Measurements from ENCODE around the gene CACNB4.

CACNB4 gene

DNA sequence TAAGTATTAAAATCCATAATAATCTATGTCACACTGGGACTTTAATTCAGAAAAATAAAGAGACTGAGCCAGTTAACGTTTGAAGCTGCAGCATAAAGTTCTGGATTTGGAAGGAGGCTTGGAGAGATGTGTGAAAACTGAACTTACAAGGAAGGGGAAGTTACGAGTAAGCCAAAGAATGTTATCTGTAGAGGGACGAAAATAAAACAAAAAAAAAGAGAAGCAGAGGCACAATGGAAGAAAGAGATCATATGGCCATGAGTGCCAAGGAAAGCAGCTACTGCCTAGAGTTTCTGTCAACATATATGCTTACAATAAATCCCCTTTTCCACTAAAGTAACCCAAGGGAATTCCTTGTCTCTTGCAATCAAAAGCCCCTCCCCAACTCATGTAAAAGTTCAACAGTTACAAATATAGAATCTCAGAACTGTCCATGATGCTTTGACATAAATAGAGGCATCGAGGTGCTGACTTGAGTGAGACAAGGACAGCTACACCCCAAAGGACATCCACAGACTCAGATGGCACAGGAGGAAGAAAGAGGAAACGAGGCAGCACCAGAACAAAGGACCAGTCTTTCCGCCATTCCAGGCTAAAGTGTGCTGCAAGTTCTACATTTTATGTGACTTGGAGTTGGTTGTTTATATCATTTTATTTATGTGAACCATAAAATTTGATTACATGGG is 254.5 kb downstream of the CACNB4 start:
- H3K4me3 ChIP-seq, result no peak overlapping the region
- peaks cover 0 to 20% (median 2%) of the 10 kb centered on the region in 4 donors for H3K4me1 ChIP-seq
- TF ChIP-seq, protein P1, sequence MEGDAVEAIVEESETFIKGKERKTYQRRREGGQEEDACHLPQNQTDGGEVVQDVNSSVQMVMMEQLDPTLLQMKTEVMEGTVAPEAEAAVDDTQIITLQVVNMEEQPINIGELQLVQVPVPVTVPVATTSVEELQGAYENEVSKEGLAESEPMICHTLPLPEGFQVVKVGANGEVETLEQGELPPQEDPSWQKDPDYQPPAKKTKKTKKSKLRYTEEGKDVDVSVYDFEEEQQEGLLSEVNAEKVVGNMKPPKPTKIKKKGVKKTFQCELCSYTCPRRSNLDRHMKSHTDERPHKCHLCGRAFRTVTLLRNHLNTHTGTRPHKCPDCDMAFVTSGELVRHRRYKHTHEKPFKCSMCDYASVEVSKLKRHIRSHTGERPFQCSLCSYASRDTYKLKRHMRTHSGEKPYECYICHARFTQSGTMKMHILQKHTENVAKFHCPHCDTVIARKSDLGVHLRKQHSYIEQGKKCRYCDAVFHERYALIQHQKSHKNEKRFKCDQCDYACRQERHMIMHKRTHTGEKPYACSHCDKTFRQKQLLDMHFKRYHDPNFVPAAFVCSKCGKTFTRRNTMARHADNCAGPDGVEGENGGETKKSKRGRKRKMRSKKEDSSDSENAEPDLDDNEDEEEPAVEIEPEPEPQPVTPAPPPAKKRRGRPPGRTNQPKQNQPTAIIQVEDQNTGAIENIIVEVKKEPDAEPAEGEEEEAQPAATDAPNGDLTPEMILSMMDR (IDR thresholded peaks at IDR 0.05), result no peak
- intact Hi-C loops (cut with DNase I; ENCODE audit: low total_unique reads), result no loop called here
- no peaks in the 10 kb centered on the region for H3K36me3 ChIP-seq
- no peaks in the 10 kb centered on the region for H3K9me3 ChIP-seq
- H3K27ac ChIP-seq, result peak overlapping the region in 1 of 2 donors; percentile 12
- DNase-seq, result no peak
- H3K27me3 ChIP-seq, result no peaks in the 10 kb centered on the region

DNA sequence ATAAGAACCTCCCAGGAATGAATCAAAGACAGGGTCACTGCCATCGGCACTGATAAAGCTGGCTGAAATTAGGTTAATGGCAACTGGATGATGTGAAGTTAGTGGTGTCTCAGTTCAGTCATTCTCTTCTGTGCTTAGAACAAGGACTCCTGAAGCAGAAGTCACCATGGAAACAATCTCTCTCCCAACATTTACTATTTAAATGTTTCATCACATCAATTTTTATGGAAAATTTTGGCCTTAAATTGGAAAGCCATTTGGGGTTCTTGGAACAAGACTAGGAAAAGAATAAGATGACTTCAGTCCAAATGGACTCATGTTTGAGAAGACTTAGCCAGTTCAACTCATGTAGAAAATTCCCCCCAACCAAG is 255.2 kb downstream of the CACNB4 start:
- Histone ChIP-seq H3K27me3 (no peaks in the 10 kb centered on the region), H3K27ac (peak overlapping the region in 1 of 2 donors; percentile 12), H3K36me3 (no peaks in the 10 kb centered on the region), H3K4me3 (no peak overlapping the region), H3K4me1 (peaks cover 0 to 20% (median 2%) of the 10 kb centered on the region in 4 donors), H3K9me3 (no peaks in the 10 kb centered on the region)
- TF ChIP-seq, protein P1 (IDR thresholded peaks at IDR 0.05), result no peak
- intact Hi-C loops (cut with DNase I; ENCODE audit: low total_unique reads), result no loop called here
- no peak for DNase-seq

DNA sequence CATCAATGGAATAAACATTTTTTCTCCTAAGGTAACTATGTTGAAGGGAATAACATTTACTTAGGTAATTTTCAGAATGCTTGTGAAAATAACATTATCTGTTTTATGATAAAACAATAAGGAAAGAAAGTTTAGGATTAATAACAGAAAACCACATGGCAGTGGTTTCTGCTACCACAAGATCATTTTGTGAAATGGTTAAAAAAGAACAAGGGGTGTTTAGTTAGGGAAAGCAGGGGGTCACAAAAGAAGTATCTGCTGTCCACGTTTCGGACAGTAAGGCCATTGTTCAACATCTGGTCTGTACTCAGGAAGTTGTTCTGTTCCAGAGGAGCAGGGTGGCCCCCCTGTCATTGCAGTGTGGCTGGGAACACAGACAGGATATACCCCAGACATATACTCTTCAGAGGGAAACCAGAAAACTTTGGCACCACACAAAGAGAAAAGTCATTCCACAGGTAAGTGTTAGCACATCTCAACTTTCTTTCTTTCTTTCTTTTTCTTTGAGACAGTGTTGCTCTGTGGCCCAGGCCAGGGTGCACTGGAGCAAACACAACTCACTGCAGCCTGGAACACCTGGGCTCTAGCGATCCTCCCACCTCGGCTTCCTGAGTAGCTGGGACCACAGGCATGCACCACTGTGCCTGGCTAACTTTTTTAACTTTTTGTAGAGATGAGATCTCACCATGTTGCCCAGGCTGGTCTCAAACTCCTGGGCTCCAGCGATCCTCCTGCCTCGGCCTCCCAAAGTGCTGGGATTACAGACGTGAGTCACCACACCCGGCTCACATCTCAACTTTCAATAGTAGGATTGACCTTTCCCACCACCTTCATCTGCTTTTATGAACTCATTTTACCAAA is 255.8 kb downstream of the CACNB4 start:
- H3K9me3 ChIP-seq, result no peaks in the 10 kb centered on the region
- H3K4me1 ChIP-seq, result peaks cover 0 to 20% (median 2%) of the 10 kb centered on the region in 4 donors
- no peak overlapping the region for H3K4me3 ChIP-seq
- no peaks in the 10 kb centered on the region for H3K36me3 ChIP-seq
- H3K27me3 ChIP-seq, result no peaks in the 10 kb centered on the region
- H3K27ac ChIP-seq, result peak overlapping the region in 1 of 2 donors; percentile 12
- DNase-seq, result no peak
- intact Hi-C loops (cut with DNase I; ENCODE audit: low total_unique reads), result no loop called here
- TF ChIP-seq, protein P1 (IDR thresholded peaks at IDR 0.05), result no peak

DNA sequence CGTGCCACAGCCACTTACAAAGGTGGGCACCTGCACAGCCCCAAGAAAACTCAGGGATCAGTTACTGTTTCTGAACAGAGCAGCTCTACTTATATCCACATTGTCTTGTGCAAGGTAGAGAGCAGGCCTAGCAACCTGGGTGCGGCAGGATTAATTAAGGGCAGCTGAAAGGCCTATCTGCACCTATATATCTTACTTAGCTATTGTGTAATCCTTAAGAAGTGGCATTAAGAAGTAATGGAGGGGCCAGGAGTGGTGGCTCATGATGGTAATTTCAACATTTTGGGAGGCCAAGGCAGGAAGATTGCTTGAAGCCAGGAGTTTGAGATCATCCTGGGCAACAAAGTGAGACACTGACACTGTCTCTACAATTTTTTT is 257.8 kb downstream of the CACNB4 start:
- Histone ChIP-seq H3K4me1 (peaks cover 0 to 20% (median 2%) of the 10 kb centered on the region in 4 donors), H3K9me3 (no peaks in the 10 kb centered on the region), H3K27me3 (no peaks in the 10 kb centered on the region), H3K4me3 (no peak overlapping the region), H3K36me3 (no peaks in the 10 kb centered on the region), H3K27ac (no peak overlapping the region)
- DNase-seq, result no peak
- TF ChIP-seq, protein P1 (IDR thresholded peaks at IDR 0.05), result no peak
- intact Hi-C loops (cut with DNase I; ENCODE audit: low total_unique reads), result no loop called here

DNA sequence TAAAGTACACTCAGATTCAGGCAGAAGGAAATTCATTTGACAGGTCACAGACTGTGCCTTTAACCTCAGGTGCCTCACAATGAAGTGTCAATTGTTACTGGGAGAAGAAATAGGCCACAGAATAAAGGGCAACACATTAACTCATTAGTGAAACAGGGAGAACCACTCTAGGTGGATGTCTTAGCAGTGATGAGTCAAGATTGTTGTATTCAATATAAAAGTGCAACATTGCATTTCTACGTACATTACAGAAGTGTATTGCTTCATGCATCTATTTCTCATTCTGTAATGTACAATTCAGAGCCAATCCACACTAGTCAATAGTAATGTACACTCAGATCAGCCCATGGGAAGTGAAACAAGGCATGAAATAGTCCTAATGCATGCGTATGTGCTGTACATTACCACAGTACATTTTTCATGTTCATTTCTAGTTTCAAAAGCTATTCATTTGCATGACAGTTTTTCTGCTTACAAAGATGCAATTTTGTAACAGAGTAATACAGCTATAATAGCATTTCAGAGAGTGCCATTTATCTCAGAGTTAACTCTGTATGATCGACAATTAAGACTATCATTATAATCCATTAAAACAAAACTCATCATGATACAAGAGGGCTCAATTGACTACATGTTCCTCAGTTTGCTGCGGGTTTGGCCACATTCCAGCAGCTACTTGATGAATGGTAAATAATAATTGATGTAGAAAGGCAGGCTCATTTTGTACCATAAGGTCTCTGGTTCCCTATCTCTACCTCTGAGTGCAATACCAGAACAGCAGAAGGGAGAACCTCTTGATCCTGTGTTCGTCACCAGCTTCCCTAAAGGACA is 258.4 kb downstream of the CACNB4 start:
- Histone ChIP-seq H3K9me3 (no peaks in the 10 kb centered on the region), H3K4me3 (no peak overlapping the region), H3K27ac (no peak overlapping the region), H3K4me1 (peaks cover 0 to 20% (median 2%) of the 10 kb centered on the region in 4 donors), H3K27me3 (no peaks in the 10 kb centered on the region), H3K36me3 (no peaks in the 10 kb centered on the region)
- intact Hi-C loops (cut with DNase I; ENCODE audit: low total_unique reads), result no loop called here
- TF ChIP-seq, protein P1 (IDR thresholded peaks at IDR 0.05), result no peak
- DNase-seq, result no peak

Measured in tibial artery (tissue), 4 donors.